Upper lobe of left lung (tissue), 4 donors: ENCODE measurements around the gene TSC22D4.

ENCODE experiments used
- CTCF ChIP-seq, 6 experiments: fragments of 450-650 bp in 4 of 6; fragments of 200-600 bp in 2 of 6; sonication (generic) in 2 of 6; IDR thresholded peaks; one replicate each; pipeline ENCODE4 v1.5.1; 2016 to 2019; ENCODE audit warnings: antibody characterized with exemption in 6 of 6
- EP300 ChIP-seq, 4 donors: sonication (generic); formaldehyde crosslinking; IDR thresholded peaks; one replicate each; pipeline ENCODE4 v1.5.1; 2017; ENCODE audit warnings: antibody characterized with exemption in 4 of 4, control low read depth in 2 of 4

- TF ChIP-seq EP300 (IDR thresholded peaks at IDR 0.05) = no peak
- no peak for TF ChIP-seq CTCF (IDR thresholded peaks at IDR 0.05)
Measured at GRCh38 chr7:100519580-100519979, 40.6 kb upstream of the TSC22D4 start.
